Measurements from ENCODE around the gene PITX1. TPM values are rescaled to one million over a fixed set of nuclear protein-coding genes. Genes with fewer than 3 reads are reported as not detected.

PITX1 gene
- total RNA-seq, 4 donors from 2014 or later, result 0.13 to 0.44 TPM; not detected in 2

DNA sequence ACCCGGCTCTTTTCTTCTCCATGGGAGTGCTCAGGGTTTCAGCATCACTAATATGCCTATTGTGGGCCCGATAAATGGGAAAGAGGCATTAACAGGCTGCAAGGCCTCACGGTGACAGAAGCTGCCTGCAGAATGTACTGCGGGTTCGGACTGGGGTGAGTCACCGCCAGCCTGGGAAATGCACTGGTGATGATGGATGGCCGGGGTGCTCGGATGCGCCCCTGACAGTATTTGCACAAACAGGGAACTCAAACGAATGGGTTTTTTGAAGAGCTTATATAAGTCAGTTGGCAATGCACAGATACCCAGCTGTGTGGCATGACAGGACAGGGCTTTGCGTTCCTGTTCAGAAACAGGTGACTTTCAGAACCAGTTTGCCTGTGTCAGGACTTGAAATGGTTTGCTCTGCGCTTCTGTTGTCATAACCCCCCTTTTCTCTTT lies 42.0 kb upstream of the PITX1 start:
- no peak overlapping the region for H3K4me3 ChIP-seq (replicated peaks in 1 of 3)
- H3K27ac ChIP-seq, result no peak overlapping the region
- no peak for TF ChIP-seq CTCF (IDR thresholded peaks at IDR 0.05)
- no peak for TF ChIP-seq POLR2A (IDR thresholded peaks at IDR 0.05)
- 71 to 90% methylated on average over 12 of the region's 12 CpGs for WGBS, 2 donors
- H3K9me3 ChIP-seq, result no peaks in the 10 kb centered on the region
- no peaks in the 10 kb centered on the region for H3K27me3 ChIP-seq
- H3K4me1 ChIP-seq, result no peaks in the 10 kb centered on the region
- DNase-seq, result no peak
- intact Hi-C loops (cut with DNase I), result no loop called here
- H3K36me3 ChIP-seq, result no peaks in the 10 kb centered on the region

GRCh38 chr5:135075621-135076020 lies 41.6 kb upstream of the PITX1 start:
- Histone ChIP-seq H3K9me3 (no peaks in the 10 kb centered on the region), H3K27me3 (no peaks in the 10 kb centered on the region), H3K4me1 (no peaks in the 10 kb centered on the region), H3K4me3 (replicated peaks in 1 of 3) (no peak overlapping the region), H3K27ac (no peak overlapping the region), H3K36me3 (no peaks in the 10 kb centered on the region)
- DNase-seq, result no peak
- WGBS, 2 donors, result 70 to 85% methylated on average over 3 to 4 of the region's 4 CpGs
- intact Hi-C loops (cut with DNase I), result no loop called here
- TF ChIP-seq POLR2A (IDR thresholded peaks at IDR 0.05), result no peak
- TF ChIP-seq CTCF (IDR thresholded peaks at IDR 0.05), result no peak

DNA sequence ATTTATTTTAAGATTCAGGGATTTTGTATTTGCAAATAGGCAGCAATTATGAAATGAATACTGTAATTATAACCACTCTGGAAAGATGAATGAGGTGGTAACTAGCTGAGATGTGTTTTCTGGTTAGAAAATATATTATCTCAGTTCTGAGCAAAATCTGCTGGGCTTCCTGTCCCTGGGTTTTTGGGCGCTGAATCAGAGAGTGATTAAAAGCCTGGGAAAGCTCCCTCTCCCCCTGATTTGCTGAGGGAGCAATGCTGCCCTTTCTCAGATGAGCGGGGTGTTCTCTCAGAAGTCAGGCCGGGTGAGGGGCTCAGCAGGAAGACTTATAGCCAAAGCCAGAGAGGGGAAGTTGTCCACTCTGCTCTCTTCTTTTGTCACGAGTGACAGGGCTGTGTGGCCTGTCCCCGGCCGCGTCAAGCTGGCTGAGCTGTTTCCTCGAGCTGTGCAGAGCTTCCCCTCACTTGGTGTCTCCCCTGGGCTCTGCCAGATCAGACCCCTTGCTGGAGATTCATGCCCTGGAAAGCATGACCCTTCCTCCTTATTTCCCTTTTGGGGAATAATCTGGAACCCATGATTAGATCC lies 39.8 kb upstream of the PITX1 start:
- H3K9me3 ChIP-seq, result no peaks in the 10 kb centered on the region
- no peaks in the 10 kb centered on the region for H3K27me3 ChIP-seq
- H3K4me3 ChIP-seq (replicated peaks in 1 of 3), result no peak overlapping the region
- no peaks in the 10 kb centered on the region for H3K4me1 ChIP-seq
- no peak overlapping the region for H3K27ac ChIP-seq
- TF ChIP-seq CTCF (IDR thresholded peaks at IDR 0.05), result no peak
- no peak for TF ChIP-seq POLR2A (IDR thresholded peaks at IDR 0.05)
- 50 to 66% methylated on average over 8 of the region's 8 CpGs for WGBS, 2 donors
- no peak for DNase-seq
- intact Hi-C loops (cut with DNase I), result no loop called here
- H3K36me3 ChIP-seq, result no peaks in the 10 kb centered on the region

- H3K4me1 ChIP-seq, result no peaks in the 10 kb centered on the region
- H3K36me3 ChIP-seq, result no peaks in the 10 kb centered on the region
- no peak overlapping the region for H3K4me3 ChIP-seq (replicated peaks in 1 of 3)
- TF ChIP-seq POLR2A (IDR thresholded peaks at IDR 0.05) (no peak), CTCF (IDR thresholded peaks at IDR 0.05) (no peak)
- no peaks in the 10 kb centered on the region for H3K9me3 ChIP-seq
- intact Hi-C loops (cut with DNase I), result no loop called here
- H3K27ac ChIP-seq, result no peak overlapping the region
- DNase-seq, result no peak
- no peaks in the 10 kb centered on the region for H3K27me3 ChIP-seq
- 66 to 80% methylated on average over 5 to 13 of the region's 13 CpGs for whole genome bisulfite sequencing, 2 donors
Measured at GRCh38 chr5:135072387-135073281, 38.6 kb upstream of the PITX1 start.

DNA sequence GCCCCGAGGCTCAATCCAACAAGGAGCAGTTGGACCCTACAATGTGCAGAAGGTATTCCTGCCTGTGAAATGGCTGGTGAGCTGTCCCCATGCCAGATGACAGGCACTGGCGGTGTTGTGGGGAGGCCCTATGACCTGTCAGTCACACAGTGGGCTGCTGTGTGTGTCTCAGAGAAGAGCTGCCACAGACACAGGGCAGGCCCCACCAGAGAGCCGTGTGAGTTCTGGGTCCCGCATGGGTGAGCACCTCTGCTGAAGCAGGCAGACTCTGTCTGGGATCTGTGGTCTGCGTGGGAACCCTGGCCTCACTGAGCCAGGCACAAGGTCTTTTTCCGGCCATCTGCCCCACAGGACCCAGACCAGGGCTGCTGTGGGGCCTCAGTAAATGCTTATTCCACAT lies 37.3 kb upstream of the PITX1 start:
- no peak for DNase-seq
- TF ChIP-seq CTCF (IDR thresholded peaks at IDR 0.05) (no peak), POLR2A (IDR thresholded peaks at IDR 0.05) (no peak)
- Histone ChIP-seq H3K27ac (no peak overlapping the region), H3K27me3 (no peaks in the 10 kb centered on the region), H3K4me3 (replicated peaks in 1 of 3) (no peak overlapping the region), H3K9me3 (no peaks in the 10 kb centered on the region), H3K36me3 (no peaks in the 10 kb centered on the region), H3K4me1 (no peaks in the 10 kb centered on the region)
- 82 to 83% methylated on average over 2 to 5 of the region's 6 CpGs for WGBS, 2 donors
- intact Hi-C loops (cut with DNase I), result no loop called here
